Measurements from ENCODE around the gene PCDH15. TPM values are rescaled to one million over a fixed set of nuclear protein-coding genes. Genes with fewer than 3 reads are reported as not detected.
"Not testable (repeated sequence)": the region's sequence is repeated elsewhere in the genome, so short reads cannot be mapped to it uniquely, and the experiment has no call there.

The PCDH15 gene
- total RNA-seq, 4 donors from 2014 or later: not detected

GRCh38 chr10:53952698-53953630 is 848.1 kb downstream of the PCDH15 start:
- Histone ChIP-seq H3K27me3 (no peaks in the 10 kb centered on the region), H3K4me1 (no peaks in the 10 kb centered on the region), H3K36me3 (no peaks in the 10 kb centered on the region), H3K4me3 (no peak overlapping the region), H3K9me3 (peaks cover 0 to 4% (median 0%) of the 10 kb centered on the region in 3 donors), H3K27ac (no peak overlapping the region)
- WGBS, 2 donors: 36 to 62% methylated on average over 2 to 3 of the region's 4 CpGs
- no peak for DNase-seq
- intact Hi-C loops (cut with DNase I): no loop called here
- TF ChIP-seq CTCF (IDR thresholded peaks at IDR 0.05) (no peak), POLR2A (IDR thresholded peaks at IDR 0.05) (no peak)

DNA sequence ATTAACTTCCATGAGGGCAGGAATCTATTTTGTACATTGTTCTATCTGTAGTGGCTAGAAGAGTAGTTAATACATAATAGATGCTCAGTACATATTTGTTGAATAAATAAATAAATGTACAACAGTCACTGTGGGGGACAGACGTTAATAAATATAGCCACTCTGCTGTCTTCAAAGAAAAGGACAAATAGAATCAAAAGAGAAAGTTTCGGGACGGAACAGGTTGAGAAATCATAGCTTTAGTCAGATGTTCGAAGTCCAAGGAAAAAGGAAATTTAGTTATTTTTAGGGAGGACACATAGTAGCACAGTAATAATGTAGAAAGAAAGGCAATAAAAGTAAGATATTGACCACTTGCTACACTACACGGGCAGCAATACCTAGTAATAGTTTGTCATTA is 861.4 kb downstream of the PCDH15 start:
- intact Hi-C loops (cut with DNase I): no loop called here
- Histone ChIP-seq H3K4me3 (no peak overlapping the region), H3K4me1 (no peaks in the 10 kb centered on the region), H3K9me3 (no peaks in the 10 kb centered on the region), H3K27me3 (no peaks in the 10 kb centered on the region), H3K27ac (no peak overlapping the region), H3K36me3 (no peaks in the 10 kb centered on the region)
- DNase-seq: no peak
- 77 to 80% methylated on average over 5 of the region's 5 CpGs for WGBS, 2 donors
- TF ChIP-seq CTCF (IDR thresholded peaks at IDR 0.05): no peak
- no peak for TF ChIP-seq POLR2A (IDR thresholded peaks at IDR 0.05)

GRCh38 chr10:53930648-53931047 is 870.4 kb downstream of the PCDH15 start:
- 46 to 49% methylated on average over 3 of the region's 3 CpGs for WGBS, 2 donors
- Histone ChIP-seq H3K27me3 (no peaks in the 10 kb centered on the region), H3K9me3 (no peaks in the 10 kb centered on the region), H3K27ac (no peak overlapping the region), H3K4me3 (no peak overlapping the region), H3K36me3 (no peaks in the 10 kb centered on the region), H3K4me1 (no peaks in the 10 kb centered on the region)
- no peak for DNase-seq
- intact Hi-C loops (cut with DNase I): no loop called here
- no peak for TF ChIP-seq POLR2A (IDR thresholded peaks at IDR 0.05)
- TF ChIP-seq CTCF (IDR thresholded peaks at IDR 0.05): no peak

DNA sequence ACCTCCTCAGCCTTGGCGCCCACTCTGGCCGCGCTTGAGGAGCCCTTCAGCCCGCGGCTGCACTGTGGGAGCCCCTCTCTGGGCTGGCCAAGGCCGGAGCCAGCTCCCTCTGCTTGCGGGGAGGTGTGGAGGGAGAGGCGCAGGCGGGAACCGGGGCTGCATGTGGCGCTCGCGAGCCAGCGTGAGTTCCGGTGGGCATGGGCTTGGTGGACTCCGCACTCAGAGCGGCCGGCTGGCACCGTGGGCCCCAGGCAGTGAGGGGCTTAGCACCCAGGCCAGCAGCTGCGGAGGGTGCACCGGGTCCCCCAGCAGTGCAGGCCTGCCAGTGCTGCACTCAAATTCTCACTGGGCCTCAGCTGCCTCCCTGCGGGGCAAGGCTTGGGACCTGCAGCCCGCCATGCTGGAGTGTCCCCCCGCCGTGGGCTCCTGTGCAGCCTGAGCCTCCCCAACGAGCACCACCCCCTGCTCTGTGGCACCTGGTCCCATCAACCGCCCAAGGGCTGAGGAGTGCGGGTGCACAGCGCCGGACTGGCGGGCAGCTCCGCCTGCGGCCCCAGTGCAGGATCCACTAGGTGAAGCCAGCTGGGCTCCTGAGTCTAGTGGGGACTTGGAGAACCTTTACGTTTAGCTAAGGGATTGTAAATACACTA is 876.9 kb downstream of the PCDH15 start:
- H3K4me3 ChIP-seq; H3K27me3 ChIP-seq; H3K4me1 ChIP-seq; H3K9me3 ChIP-seq; DNase-seq; H3K36me3 ChIP-seq; intact Hi-C loops (cut with DNase I); H3K27ac ChIP-seq: not testable (repeated sequence)
- WGBS, 2 donors: 100% methylated on average over 3 of the region's 34 CpGs; no CpG with 5 or more reads in 1 of the 2 donors

DNA sequence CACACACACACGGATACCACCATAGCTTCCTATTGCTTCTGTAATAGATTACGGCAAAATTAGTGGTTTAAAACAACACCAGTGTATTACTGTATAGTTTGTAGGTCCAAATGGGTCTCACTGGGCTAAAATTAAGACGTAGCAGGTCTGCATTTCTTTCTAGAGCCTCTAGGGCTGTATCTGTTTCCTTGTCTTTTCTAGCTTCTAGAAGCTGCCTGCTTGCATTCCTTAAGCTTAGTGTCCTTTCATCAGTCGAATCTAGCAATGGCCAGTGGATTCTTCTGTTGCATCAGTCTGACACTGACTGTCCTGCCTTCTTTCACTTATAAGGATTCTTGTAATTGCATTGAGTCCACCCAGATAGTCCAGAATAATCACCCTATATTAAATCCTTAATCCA is 882.3 kb downstream of the PCDH15 start:
- H3K27me3 ChIP-seq: no peaks in the 10 kb centered on the region
- H3K4me3 ChIP-seq: no peak overlapping the region
- DNase-seq: no peak
- no peaks in the 10 kb centered on the region for H3K4me1 ChIP-seq
- H3K27ac ChIP-seq: no peak overlapping the region
- H3K36me3 ChIP-seq: no peaks in the 10 kb centered on the region
- intact Hi-C loops (cut with DNase I): no loop called here
- H3K9me3 ChIP-seq: no peaks in the 10 kb centered on the region
- WGBS, 2 donors: 53 to 59% methylated on average over 4 of the region's 4 CpGs
- TF ChIP-seq CTCF (IDR thresholded peaks at IDR 0.05): no peak
- TF ChIP-seq POLR2A (IDR thresholded peaks at IDR 0.05): no peak

Measured in esophagus squamous epithelium (tissue), 5 donors.